Stimulated activated CD4-positive, alpha-beta T cell treated with anti-CD3 and anti-CD28 coated beads, Interleukin-2, amount 100 ng/mL, for 48 hours (primary cell): Measurements from ENCODE around the gene NCAPD3.
"Not testable (repeated sequence)": the region's sequence is repeated elsewhere in the genome, so short reads cannot be mapped to it uniquely, and the experiment has no call there.

Experiments
- DNase-seq, 2 donors: peaks; one replicate each; pipeline ENCODE4 v3.0.0-alpha.2; 2020

Gene NCAPD3

GRCh38 chr11:134226806-134227325 is 3.1 kb upstream of the NCAPD3 start:
- DNase-seq, result no peak

- DNase-seq, result peak; percentile 56 to 58
Observed at GRCh38 chr11:134224710-134225664, 1.2 kb upstream of the NCAPD3 start.

DNA sequence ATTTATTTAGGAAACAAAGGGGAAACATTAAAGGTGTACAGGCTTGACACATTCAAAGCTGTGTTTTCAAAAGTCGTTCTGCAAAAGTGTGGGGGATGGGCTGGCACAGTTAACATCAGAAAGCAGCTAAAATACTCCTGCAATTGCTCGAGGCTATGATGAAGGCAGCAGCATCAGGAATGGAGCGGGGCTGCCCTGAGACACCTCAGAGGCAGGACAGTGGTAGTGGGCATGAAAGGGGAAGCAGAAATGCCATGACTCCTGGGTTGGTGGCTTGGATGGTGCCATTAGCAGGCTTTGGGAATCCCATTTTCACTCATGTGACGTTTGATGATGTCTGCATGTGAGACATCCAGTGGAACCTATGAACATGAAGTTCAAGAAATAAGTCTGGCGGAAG is 646 bp downstream of the NCAPD3 start:
- DNase-seq, result peak; percentile 4 to 6

DNA sequence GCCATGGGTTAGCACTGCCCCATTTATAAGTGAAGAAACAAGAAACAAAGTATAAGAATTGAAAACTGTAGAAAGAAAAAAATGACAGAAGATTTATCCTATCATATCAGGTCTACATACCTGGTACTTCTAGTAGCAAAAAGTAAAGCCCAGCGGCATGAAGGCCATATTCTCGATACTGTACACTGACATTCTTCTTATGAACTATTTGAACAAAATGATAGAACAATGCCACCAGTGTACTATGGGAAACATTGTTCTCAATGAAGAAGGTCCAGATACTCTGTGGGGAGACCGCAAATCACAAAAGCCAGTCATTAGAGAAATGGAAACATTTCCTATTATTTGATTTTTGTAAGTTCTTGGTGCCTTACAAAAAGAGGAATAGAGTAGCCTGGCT is 7.0 kb downstream of the NCAPD3 start:
- no peak for DNase-seq

GRCh38 chr11:134215836-134216235 is 7.9 kb downstream of the NCAPD3 start:
- DNase-seq, result no peak

- DNase-seq, result peak; percentile 54 to 60
Observed at GRCh38 chr11:134207538-134208239, 16.1 kb downstream of the NCAPD3 start.

DNA sequence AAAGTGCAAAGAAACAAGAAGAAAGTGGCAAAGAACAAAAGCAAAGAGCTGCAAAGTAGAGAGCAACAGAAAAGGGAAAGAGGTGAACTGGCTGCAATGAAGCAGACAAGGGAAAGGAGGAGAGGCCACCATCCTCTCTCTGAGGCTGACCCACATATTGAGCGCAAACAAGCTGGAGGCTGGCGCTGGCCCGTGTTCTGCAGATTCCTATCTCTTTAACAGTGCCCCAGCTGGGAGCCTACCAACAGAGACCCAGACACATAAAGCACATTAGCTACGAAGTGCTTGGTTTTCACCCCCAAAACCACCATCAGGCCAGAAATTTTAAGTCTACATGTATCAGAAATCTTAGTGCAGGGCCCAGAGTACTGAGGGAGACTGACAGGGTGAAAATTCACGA is 17.6 kb downstream of the NCAPD3 start:
- DNase-seq, result no peak

GRCh38 chr11:134205729-134206128 is 18.0 kb downstream of the NCAPD3 start:
- no peak for DNase-seq

DNA sequence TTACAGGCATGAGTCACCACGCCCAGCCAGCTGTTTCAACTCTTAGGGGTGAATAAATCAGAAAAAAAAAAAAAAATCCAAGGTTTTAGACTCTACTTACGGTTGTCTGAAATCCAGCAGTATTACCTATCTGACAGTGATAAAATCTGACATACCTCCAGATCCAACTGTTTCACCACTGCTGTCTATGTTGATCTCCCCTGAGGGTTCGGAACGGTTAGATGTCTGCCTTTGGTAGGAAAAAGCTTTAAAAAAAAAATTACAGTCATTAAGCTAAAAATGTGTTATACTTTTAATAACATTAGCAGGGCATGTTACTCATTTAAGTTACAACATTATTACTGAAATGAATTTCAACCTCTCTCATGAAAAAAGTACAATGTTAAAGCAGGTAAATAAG is 21.1 kb downstream of the NCAPD3 start:
- no peak for DNase-seq

GRCh38 chr11:134200688-134201087 is 23.1 kb downstream of the NCAPD3 start:
- DNase-seq, result no peak

DNA sequence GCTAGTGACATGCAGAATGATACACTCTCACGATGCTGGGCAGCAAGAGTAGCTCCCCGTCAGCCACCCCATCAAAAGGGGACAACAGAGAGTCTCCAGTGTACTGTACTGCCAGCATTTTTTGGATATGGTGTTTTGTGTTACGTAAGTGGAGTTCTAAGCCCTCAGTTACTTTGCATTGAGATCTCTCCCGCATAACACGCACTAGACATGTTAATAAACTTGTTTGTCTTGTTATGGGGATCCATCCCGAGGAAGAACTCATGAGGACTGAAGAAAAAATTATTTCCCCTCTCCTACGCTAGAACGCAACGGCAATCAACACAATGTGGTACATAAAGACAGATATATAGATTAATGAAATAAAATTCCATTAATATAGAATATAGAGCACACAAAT is 24.2 kb downstream of the NCAPD3 start:
- DNase-seq, result no peak

DNA sequence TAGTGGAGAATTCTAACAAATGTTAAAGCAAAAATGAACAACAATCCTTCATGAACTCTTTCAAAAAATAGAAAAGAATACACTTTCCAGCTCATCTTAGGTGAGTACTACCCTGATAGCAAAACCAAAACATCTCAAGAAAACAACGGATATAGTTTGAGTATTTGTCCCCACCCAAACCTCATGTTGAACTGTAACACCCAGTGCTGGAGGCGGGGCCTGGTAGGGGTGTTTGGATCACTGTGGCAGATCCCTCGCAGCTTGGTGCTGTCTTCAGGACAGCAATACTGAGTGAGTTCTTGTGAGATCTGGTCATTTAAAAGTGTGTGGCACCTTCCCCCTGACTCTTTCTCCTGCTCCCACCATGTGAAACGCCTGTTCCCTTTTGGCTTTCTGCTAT is 27.0 kb downstream of the NCAPD3 start:
- no peak for DNase-seq

DNA sequence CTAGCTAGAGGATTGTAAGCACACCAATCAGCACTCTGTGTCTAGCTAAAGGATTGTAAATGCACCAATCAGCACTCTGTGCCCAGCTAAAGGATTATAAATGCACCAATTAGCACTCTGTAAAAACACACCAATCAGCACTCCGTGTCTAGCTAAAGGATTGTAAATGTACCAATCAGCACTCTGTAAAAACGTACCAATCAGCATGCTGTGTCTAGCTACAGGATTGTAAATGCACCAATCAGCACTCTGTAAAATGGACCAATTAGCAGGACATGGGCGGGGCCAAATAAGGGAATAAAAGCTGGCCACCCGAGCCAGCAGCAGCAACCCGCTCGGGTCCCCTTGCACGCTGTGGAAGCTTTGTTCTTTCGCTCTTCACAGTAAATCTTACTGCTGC is 35.7 kb downstream of the NCAPD3 start:
- not testable (repeated sequence) for DNase-seq

- DNase-seq, result no peak
Observed at GRCh38 chr11:134181707-134182106, 42.1 kb downstream of the NCAPD3 start.

DNA sequence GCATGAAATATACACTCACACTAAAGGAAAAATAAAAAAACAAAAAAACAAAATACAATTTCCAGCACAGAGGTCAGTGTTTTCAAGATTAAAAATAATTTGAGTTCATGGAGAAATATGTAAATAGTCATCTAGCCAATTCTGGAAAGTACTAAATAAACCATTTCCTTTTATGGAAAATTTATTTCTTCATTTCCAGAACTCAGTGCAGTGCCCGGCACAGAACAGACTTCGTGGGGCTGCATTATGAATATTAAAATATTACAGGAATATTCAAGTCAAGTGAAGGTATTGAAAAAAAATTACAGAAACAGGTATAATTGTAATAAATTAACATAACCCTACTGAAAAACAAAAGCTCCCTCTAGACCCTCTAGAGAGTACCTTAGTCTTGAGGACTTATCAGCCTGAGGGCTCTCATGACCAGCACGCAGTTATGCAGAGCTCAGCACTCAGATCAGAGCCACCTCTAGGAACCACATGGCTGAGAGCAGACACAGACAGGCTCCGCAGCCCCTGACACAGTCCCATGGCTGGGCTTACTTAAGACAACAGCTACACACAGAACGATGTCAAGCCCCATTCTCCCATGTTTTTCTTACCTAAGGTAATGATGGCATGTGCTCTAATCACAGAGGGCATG is 45.6 kb downstream of the NCAPD3 start:
- DNase-seq, result no peak

DNA sequence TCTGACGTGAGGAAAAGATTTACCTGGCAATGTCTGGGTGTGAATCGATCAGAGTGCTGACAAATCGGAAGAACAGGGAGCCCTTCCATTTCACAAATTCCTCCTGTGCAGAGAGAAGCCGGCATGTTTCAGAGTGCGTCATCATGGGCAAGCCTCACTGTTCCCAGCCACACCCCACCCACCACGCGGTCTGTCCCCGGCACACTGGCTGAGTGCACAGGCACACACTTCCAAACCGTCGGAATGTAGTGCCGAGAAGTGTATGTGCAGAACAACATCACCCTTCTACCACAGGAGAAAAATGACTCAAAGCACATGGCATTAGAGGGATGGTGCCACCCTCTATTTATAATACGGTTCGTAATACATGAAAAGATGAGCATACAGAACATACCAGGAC is 47.5 kb downstream of the NCAPD3 start:
- no peak for DNase-seq

GRCh38 chr11:134173296-134173695 is 50.5 kb downstream of the NCAPD3 start:
- no peak for DNase-seq

GRCh38 chr11:134171951-134172350 is 51.8 kb downstream of the NCAPD3 start:
- no peak for DNase-seq

DNA sequence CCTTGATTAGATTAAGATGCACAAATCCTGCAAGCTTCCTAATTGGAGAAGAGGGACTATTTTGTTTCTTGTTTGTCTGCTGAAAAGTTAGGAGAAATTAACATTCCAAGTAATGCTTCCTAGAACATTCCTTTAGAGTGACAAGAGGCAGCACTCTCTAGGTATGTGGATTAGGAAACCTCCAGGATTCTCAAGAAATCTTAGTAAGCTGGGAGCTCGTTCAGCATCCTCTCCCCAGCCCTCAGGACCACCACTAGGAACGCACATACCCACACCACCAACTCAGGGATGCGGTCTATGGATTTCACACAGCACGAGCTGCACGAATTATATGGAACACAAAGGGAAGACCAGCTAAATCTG is 52.9 kb downstream of the NCAPD3 start:
- DNase-seq, result no peak

DNA sequence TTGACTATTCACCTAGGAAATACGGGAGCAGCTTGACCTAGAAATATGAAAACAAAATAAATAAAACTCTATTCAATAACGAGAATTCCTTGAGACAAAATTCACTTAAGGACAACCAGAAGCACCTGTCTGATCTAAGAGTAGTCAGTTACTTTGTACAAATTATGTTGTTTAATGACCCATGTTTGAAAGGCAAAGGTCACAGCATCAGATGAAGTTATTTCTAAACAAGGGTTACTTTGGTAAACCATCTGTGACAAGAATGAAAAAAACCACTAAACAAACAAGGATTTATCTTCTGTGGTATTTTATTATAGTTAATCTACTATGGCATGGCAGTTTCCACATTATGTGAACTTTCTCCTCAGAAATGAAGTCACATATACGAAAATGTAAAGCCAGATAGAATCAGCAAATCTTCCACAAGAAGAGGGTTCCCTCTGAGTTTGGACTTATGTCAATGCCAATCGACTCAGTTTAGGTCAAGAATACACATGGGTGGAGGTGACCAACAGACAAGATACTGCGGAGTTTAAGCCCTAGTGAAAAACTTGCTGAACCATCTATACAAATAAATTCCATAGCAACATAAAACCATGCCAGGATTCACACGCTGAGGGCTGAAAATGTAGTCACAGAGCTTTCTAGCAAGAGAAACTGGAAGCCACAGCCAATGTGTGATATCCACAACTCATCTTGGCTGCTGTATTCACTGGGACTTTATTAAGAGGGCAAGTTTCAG is 53.4 kb downstream of the NCAPD3 start:
- DNase-seq, result no peak

DNA sequence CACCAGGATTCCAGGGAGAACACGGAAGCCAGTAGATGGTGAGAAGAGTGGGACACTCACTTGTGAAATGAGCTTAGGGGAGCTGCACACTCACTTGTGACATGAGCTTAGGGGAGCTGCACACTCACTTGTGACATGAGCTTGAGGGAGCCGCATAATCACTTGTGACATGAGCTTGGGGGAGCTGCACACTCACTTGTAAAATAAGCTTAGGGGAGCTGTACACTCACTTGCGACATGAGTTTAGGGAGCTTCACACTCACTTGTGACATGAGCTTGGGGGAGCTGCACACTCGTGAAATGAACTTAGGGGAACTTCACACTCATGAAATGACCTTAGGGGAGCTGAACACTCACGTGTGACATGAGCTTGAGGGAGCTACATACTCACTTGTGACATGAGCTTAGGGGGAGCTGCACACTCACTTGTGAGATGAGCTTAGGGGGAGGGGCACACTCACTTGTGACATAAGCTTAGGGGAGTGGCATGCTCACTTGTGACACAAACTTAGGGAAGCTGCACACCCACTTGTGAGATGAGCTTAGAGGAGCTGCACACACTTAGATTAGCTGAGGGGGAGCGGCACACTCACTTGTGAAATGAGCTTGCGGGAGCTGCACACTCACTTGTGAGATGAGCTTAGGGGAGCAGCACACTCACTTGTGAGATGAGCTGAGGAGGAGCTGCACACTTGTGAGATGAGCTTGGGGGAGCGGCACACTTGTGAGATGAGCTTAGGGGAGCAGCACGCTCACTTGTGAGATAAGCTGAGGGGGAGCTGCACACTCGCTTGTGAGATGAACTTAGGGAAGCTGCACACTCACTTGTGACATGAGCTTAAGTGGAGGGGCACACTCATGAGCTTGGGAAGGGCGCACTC is 59.0 kb downstream of the NCAPD3 start:
- DNase-seq, result no peak

GRCh38 chr11:134159652-134160051 is 64.1 kb downstream of the NCAPD3 start:
- DNase-seq, result no peak
